Measurements from ENCODE around the gene DNAJC25.

DNA sequence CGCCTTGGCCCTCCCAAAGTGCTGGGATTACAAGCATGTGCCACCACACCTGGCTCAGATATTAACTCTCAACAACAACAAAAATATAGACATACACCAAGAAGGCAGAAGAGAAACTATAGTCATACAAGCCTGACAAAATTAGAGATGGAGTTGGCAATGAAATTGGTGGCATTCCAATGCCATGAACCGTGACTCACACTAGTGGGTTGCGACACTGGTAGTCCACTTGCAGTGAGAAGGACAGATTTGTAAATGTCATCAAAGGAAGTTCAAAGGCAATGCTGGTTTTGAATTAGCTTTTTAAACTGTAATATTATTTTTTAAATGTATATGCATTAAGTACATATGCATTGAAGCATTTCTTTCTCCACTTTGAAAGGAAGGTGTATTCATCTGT lies 8.5 kb upstream of the DNAJC25 start:
- TF ChIP-seq CTCF (IDR thresholded peaks at IDR 0.05) (no peak), POLR2A (IDR thresholded peaks at IDR 0.05) (no peak)
